Neural progenitor cell (in vitro differentiated cells): ENCODE data around the gene FARSA. TPM values are rescaled to one million over a fixed set of nuclear protein-coding genes. Genes with fewer than 3 reads are reported as not detected.
A peak's percentile ranks its signal among the peaks of the same experiment; 100 is the strongest.
"Not testable (repeated sequence)": the region's sequence is repeated elsewhere in the genome, so short reads cannot be mapped to it uniquely, and the experiment has no call there.

Experiments used
- DNase-seq: peaks from one replicate; pipeline ENCODE4 v3.0.0-alpha.2; 2016; ENCODE audit warnings: low spot score
- H2AFZ ChIP-seq: fragments of 200-600 bp; sonication (generic); replicated peaks from 2 replicates; pipeline ENCODE4 v1.6.1; 2016; ENCODE audit warnings: antibody characterized with exemption
- H3F3A ChIP-seq: fragments of 200-600 bp; sonication (generic); 2 replicates; pipeline ENCODE4 v1.6.1; 2016; ENCODE audit warnings: antibody characterized with exemption, low read depth
- H3K27ac ChIP-seq: fragments of 200-600 bp; sonication (generic); 2 replicates; pipeline ENCODE4 v1.5.1; 2016; ENCODE audit warnings: mild to moderate bottlenecking
- H3K27me3 ChIP-seq: fragments of 200-600 bp; sonication (generic); 2 replicates; pipeline ENCODE4 v1.6.1; 2016; ENCODE audit warnings: mild to moderate bottlenecking, moderate library complexity
- H3K36me3 ChIP-seq: fragments of 200-600 bp; sonication (generic); 2 replicates; pipeline ENCODE4 v1.5.1; 2016
- H3K4me1 ChIP-seq: fragments of 200-600 bp; sonication (generic); 2 replicates; pipeline ENCODE4 v1.6.1; 2016; ENCODE audit warnings: mixed run types
- H3K4me2 ChIP-seq: fragments of 200-600 bp; sonication (generic); 2 replicates; pipeline ENCODE4 v1.6.1; 2016
- H3K4me3 ChIP-seq: fragments of 200-600 bp; sonication (generic); 2 replicates; pipeline ENCODE4 v1.5.1; 2016
- H3K79me2 ChIP-seq: fragments of 200-600 bp; sonication (generic); 2 replicates; pipeline ENCODE4 v1.6.1; 2016; ENCODE audit warnings: low read depth
- H3K9ac ChIP-seq: fragments of 200-600 bp; sonication (generic); 2 replicates; pipeline ENCODE4 v1.6.1; 2016
- H3K9me3 ChIP-seq: fragments of 200-600 bp; sonication (generic); 2 replicates; pipeline ENCODE4 v1.5.1; 2016; ENCODE audit warnings: low read depth
- H4K20me1 ChIP-seq: fragments of 200-600 bp; sonication (generic); 2 replicates; pipeline ENCODE4 v1.6.1; 2016; ENCODE audit warnings: low read depth
- H3K27ac Mint-ChIP-seq: 3 replicates; pipeline ENCODE4 v1.8.0; 2021; ENCODE audit warnings: mixed read lengths
- H3K27me3 Mint-ChIP-seq: 2 replicates; pipeline ENCODE4 v1.8.0; 2022; ENCODE audit warnings: low read depth, mild to moderate bottlenecking, inconsistent platforms, moderate library complexity, mixed read lengths; ENCODE audit not compliant: insufficient read depth
- H3K36me3 Mint-ChIP-seq: 3 replicates; pipeline ENCODE4 v1.8.0; 2021; ENCODE audit warnings: mixed read lengths
- H3K4me1 Mint-ChIP-seq: 3 replicates; pipeline ENCODE4 v1.8.0; 2021; ENCODE audit warnings: mixed read lengths
- H3K4me3 Mint-ChIP-seq: 3 replicates; pipeline ENCODE4 v1.8.0; 2021; ENCODE audit warnings: mild to moderate bottlenecking, moderate library complexity, mixed read lengths
- H3K9me3 Mint-ChIP-seq: 3 replicates; pipeline ENCODE4 v1.8.0; 2020; ENCODE audit warnings: mixed read lengths
- EZH2 ChIP-seq: fragments of 200-600 bp; sonication (generic); IDR thresholded peaks from 2 replicates; pipeline ENCODE4 v1.6.1; 2017; ENCODE audit warnings: antibody characterized with exemption, mild to moderate bottlenecking, moderate library complexity
- EZH2phosphoT487 ChIP-seq: fragments of 200-600 bp; sonication (generic); IDR thresholded peaks from 2 replicates; pipeline ENCODE4 v1.6.1; 2017; ENCODE audit warnings: antibody characterized with exemption
- total RNA-seq: library from RNA; depleted of rRNA; stranded (reverse); fragments of >200 nt; gene quantifications from 2 replicates; pipeline ENCODE4 v1.2.3, GENCODE V29; 2015; ENCODE audit warnings: low replicate concordance
- TF ChIP-seq, protein P1 (sequence below): fragments of 200-600 bp; sonication (generic); IDR thresholded peaks from 2 replicates; pipeline ENCODE4 v1.5.1; 2017; ENCODE audit warnings: antibody characterized with exemption, mild to moderate bottlenecking

Gene FARSA
- total RNA-seq: 21.4 and 51.6 TPM in 2 replicates

DNA sequence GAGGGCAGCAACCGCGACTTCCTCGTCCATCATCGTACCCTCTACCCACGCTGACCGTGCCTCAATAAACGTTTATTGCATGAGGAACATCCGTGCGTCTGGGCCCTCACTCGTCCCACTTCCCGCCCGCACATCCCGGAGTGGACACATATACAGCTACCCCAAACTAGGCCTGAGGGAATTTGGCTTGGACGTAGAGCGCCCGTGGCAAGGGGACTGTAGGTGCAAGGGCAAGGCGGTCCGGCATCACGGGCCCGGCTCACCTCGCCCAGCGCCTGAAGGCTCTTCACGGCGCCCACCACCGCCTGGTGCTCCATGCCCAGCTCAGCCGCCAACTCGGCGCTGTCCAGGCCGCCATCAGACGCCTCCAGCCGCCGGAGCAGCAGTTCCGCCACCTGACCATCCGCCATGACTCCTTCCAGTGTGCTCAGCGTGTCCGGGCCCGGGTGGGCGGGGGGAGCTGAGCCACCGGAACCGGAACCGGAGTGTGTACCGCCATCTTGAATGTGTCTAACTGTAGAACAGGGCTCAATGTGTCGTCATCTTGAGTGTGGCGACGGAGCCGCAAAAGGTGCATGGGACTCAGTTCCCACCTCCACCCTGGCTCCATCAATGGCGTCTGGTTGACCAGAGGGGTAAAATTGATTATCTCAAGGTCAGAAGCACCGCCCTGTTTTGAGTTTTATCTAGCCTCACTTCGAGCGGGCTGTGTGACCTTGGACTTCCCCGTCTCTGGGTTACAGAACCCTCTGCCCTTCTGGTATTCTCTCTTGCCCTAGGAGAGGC lies at the start of gene FARSA:
Gene FARSA, minus strand, starts transcription at position 425 of the 786 bp plus-strand sequence. Its CDS starts 15 bp downstream, at position 410.
- Histone ChIP-seq H3K79me2 (peaks cover 31% of the 10 kb centered on the region), H4K20me1 (peaks cover 10% of the 10 kb centered on the region), H3K9ac (peak within 1 kb of the TSS; percentile 67), H3F3A (peaks cover 20% of the 10 kb centered on the region), H2AFZ (peak within 1 kb of the TSS; percentile 82), H3K4me1 (peaks cover 14% of the 10 kb centered on the region), H3K36me3 (no peaks in the 10 kb centered on the region), H3K4me3 (peak within 1 kb of the TSS; percentile 64), H3K4me2 (peak within 1 kb of the TSS; percentile 87), H3K27me3 (no peaks in the 10 kb centered on the region), H3K27ac (no peak within 1 kb of the TSS), H3K9me3 (no peaks in the 10 kb centered on the region)
- Mint-ChIP-seq H3K4me1 (peaks cover 27% of the 10 kb centered on the region), H3K4me3 (peak within 1 kb of the TSS; percentile 99), H3K9me3 (no peaks in the 10 kb centered on the region), H3K36me3 (peaks cover 7% of the 10 kb centered on the region), H3K27ac (peak within 1 kb of the TSS; percentile 72), H3K27me3 (peaks cover 10% of the 10 kb centered on the region)
- TF ChIP-seq EZH2phosphoT487: no peak
- TF ChIP-seq EZH2: peak; percentile 16
- DNase-seq: peak; percentile 94

DNA sequence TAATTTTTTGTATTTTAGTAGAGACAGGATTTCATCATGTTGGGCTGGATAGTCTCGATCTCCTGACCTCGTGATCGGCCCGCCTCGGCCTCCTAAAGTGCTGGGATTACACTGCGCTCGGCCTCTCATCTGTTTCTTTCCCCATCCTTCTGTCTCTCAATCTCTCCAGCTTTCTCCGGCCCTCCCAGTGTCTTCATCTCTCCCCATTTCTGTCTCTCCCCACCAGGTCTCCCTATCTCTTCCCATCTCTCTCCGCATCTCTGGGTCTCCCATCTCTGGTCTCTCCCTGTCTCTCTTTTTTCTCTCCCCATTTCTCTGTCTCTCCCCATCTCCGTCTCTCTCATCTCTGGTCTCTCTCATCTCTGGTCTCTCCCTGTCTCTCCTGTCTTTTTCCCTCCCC lies 49.6 kb upstream of the FARSA start:
- Histone ChIP-seq H3K36me3 (no peaks in the 10 kb centered on the region), H3K4me3 (peak overlapping the region; percentile 36), H4K20me1 (peaks cover 5% of the 10 kb centered on the region), H3K27me3 (peaks cover 94% of the 10 kb centered on the region), H3K4me2 (peak overlapping the region; percentile 76), H3F3A (peaks cover 6% of the 10 kb centered on the region), H3K79me2 (no peaks in the 10 kb centered on the region), H3K27ac (no peak overlapping the region), H3K9me3 (no peaks in the 10 kb centered on the region), H3K4me1 (no peaks in the 10 kb centered on the region), H3K9ac (no peak overlapping the region), H2AFZ (peak overlapping the region; percentile 80)
- no peaks in the 10 kb centered on the region for H3K36me3 Mint-ChIP-seq
- TF ChIP-seq EZH2phosphoT487 (peak; percentile 38), EZH2 (peak; percentile 9)
- TF ChIP-seq, protein P1, sequence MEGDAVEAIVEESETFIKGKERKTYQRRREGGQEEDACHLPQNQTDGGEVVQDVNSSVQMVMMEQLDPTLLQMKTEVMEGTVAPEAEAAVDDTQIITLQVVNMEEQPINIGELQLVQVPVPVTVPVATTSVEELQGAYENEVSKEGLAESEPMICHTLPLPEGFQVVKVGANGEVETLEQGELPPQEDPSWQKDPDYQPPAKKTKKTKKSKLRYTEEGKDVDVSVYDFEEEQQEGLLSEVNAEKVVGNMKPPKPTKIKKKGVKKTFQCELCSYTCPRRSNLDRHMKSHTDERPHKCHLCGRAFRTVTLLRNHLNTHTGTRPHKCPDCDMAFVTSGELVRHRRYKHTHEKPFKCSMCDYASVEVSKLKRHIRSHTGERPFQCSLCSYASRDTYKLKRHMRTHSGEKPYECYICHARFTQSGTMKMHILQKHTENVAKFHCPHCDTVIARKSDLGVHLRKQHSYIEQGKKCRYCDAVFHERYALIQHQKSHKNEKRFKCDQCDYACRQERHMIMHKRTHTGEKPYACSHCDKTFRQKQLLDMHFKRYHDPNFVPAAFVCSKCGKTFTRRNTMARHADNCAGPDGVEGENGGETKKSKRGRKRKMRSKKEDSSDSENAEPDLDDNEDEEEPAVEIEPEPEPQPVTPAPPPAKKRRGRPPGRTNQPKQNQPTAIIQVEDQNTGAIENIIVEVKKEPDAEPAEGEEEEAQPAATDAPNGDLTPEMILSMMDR: no peak
- no peak overlapping the region for H3K4me3 Mint-ChIP-seq
- H3K27me3 Mint-ChIP-seq: peaks cover 21% of the 10 kb centered on the region
- no peak for DNase-seq
- peaks cover 2% of the 10 kb centered on the region for H3K9me3 Mint-ChIP-seq
- H3K27ac Mint-ChIP-seq: no peak overlapping the region
- H3K4me1 Mint-ChIP-seq: peaks cover 13% of the 10 kb centered on the region

DNA sequence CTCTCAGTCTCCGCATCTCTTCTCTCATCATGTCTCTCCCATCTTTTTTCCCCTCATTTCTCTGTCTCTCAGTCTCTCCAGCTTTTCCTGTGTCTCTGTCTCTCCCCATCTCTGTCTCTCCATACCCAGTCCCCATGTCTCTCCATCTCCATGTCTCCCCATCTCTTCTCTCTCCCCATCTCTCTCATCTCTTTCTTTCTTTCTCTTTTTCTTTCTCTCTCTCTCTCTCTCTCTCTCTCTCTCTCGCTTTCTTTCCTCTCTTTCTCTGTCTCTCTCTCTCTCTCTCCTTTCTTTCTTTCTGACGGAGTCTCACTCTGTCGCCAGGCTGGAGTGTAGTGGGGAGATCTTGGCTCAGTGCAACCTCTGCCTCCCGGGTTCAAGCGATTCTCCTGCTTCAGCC lies 49.1 kb upstream of the FARSA start:
- H3K27me3 Mint-ChIP-seq: peaks cover 23% of the 10 kb centered on the region
- H2AFZ ChIP-seq: peak overlapping the region; percentile 80
- H4K20me1 ChIP-seq: peaks cover 5% of the 10 kb centered on the region
- no peak overlapping the region for H3K27ac Mint-ChIP-seq
- peaks cover 2% of the 10 kb centered on the region for H3K9me3 Mint-ChIP-seq
- H3K9ac ChIP-seq: no peak overlapping the region
- H3K4me2 ChIP-seq: no peak overlapping the region
- H3K4me1 Mint-ChIP-seq: peaks cover 13% of the 10 kb centered on the region
- TF ChIP-seq EZH2 (no peak), EZH2phosphoT487 (no peak)
- TF ChIP-seq, protein P1: no peak
- DNase-seq: no peak
- H3K4me3 Mint-ChIP-seq: no peak overlapping the region
- no peaks in the 10 kb centered on the region for H3K4me1 ChIP-seq
- peaks cover 6% of the 10 kb centered on the region for H3F3A ChIP-seq
- no peaks in the 10 kb centered on the region for H3K36me3 ChIP-seq
- H3K4me3 ChIP-seq: no peak overlapping the region
- peaks cover 90% of the 10 kb centered on the region for H3K27me3 ChIP-seq
- no peak overlapping the region for H3K27ac ChIP-seq
- no peaks in the 10 kb centered on the region for H3K9me3 ChIP-seq
- H3K79me2 ChIP-seq: no peaks in the 10 kb centered on the region
- no peaks in the 10 kb centered on the region for H3K36me3 Mint-ChIP-seq

DNA sequence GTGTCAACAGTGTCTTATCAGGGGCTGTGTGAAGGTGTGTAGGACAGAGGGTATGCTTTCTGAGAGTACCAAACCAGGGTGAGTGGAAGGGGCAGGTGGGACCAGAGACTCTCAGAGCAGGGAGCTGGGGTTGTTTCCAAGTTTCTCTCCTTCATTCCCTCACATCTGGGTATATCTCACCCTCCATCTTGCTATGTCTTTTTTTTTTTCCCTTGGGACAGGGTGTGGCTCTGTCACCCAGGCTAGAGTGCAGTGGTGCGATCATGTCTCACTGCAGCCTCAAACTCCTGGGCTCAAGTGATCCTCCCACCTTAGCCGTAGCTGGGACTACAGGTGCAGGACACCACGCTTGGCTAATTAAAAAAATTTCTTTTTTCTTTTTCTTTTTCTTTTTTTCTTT lies 46.5 kb upstream of the FARSA start:
- Histone ChIP-seq H3K9ac (no peak overlapping the region), H3K27me3 (peaks cover 63% of the 10 kb centered on the region)
- no peaks in the 10 kb centered on the region for H3K9me3 Mint-ChIP-seq

DNA sequence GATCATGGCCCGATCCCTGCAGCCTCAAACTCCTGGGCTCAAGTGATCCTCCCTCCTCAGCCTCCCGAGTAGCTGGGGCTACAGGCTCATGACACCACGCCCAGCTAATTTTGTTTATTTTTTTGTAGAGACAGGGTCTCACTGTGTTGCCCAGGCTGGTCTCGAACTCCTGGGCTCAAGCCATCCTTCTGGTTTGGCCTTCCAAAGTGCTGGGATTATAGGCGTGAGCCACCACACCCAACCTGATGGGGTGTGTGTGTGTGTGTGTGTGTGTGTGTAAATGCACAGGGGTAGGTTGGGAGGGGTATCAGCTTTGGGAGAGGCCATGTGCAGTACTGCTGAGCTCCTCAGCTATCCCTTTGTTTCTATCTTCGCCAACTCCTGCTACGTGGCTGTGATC lies 42.6 kb upstream of the FARSA start:
- peaks cover 25% of the 10 kb centered on the region for H3K27me3 ChIP-seq
- not testable (repeated sequence) for H3K36me3 Mint-ChIP-seq, H3K4me1 ChIP-seq, H3K79me2 ChIP-seq, DNase-seq, H3K36me3 ChIP-seq, H3F3A ChIP-seq, H4K20me1 ChIP-seq, H2AFZ ChIP-seq, H3K4me1 Mint-ChIP-seq, H3K27ac ChIP-seq, H3K9me3 ChIP-seq, H3K4me2 ChIP-seq, H3K9me3 Mint-ChIP-seq, H3K9ac ChIP-seq, H3K4me3 ChIP-seq, H3K27ac Mint-ChIP-seq
- H3K4me3 Mint-ChIP-seq: peak overlapping the region; percentile 15
- peaks cover 22% of the 10 kb centered on the region for H3K27me3 Mint-ChIP-seq

More for the DNA sequence above, 46.5 kb upstream of the FARSA start:
- no peak overlapping the region for H3K27ac ChIP-seq
- H3K27ac Mint-ChIP-seq: no peak overlapping the region
- no peak overlapping the region for H3K4me3 Mint-ChIP-seq
- no peaks in the 10 kb centered on the region for H4K20me1 ChIP-seq
- TF ChIP-seq, protein P1: no peak
- TF ChIP-seq EZH2 (no peak), EZH2phosphoT487 (no peak)
- no peak for DNase-seq
- H3K27me3 Mint-ChIP-seq: peaks cover 15% of the 10 kb centered on the region
- no peak overlapping the region for H3K4me3 ChIP-seq
- H3K36me3 Mint-ChIP-seq: no peaks in the 10 kb centered on the region
- H2AFZ ChIP-seq: no peak overlapping the region
- H3K4me1 Mint-ChIP-seq: peaks cover 4% of the 10 kb centered on the region
- H3K4me2 ChIP-seq: no peak overlapping the region
- H3K9me3 ChIP-seq: no peaks in the 10 kb centered on the region
- H3K79me2 ChIP-seq: no peaks in the 10 kb centered on the region
- no peaks in the 10 kb centered on the region for H3K4me1 ChIP-seq
- no peaks in the 10 kb centered on the region for H3K36me3 ChIP-seq
- no peaks in the 10 kb centered on the region for H3F3A ChIP-seq
